HG02870 (cell line): ENCODE measurements around the gene FOXP1.

Source experiments
- ATAC-seq: cut with Tn5 transposase; IDR thresholded peaks from one replicate; pipeline ENCODE4 v1.9.1; 2021; ENCODE audit warnings: mild to moderate bottlenecking, moderate library complexity; ENCODE audit not compliant: unreplicated experiment

The FOXP1 gene

GRCh38 chr3:71433631-71434030 is 149.9 kb downstream of the FOXP1 start:
- no peak for ATAC-seq

DNA sequence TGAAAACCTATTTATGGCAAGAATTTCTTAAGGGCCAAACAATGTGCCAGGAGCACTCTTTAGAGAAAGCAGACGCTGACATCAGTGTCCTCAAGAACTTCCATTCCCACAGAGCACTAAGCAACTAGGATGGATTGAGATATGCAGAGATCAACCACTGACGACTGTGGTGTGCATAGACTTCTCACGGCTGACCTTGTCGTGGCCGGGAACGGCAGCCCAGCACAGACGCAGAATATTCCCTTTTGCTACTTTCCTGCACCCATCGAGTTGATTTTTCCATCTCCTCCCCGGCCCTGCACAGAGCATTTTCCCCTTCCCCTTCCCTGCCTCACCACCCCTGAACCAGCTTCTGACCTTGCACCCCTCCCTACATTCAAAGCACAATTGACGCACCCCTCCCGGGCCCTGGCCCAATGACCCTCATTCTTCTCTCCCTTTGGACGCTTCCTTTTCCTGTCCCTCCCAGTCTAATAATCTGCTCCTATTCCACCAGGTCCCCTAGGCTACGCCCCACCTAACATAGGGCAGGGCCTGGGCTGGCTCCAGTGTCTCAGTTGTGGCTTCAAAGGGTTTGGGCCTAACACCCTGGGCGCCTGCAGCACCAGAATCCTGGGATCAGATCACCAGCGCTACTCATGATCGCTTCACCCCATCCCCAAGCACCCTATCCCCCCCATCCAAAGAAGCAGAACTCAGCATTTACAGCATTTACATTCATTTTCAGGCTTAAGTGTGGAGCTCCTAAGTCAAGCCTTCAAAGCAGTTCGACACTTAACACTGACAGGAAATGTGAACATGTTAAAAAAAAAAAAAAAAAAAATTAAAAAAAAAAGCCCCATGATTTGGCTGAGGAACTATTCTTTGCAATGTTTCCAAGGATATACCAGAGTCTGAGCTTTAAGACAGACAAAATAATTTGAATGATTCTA is 151.2 kb downstream of the FOXP1 start:
- ATAC-seq, result no peak

DNA sequence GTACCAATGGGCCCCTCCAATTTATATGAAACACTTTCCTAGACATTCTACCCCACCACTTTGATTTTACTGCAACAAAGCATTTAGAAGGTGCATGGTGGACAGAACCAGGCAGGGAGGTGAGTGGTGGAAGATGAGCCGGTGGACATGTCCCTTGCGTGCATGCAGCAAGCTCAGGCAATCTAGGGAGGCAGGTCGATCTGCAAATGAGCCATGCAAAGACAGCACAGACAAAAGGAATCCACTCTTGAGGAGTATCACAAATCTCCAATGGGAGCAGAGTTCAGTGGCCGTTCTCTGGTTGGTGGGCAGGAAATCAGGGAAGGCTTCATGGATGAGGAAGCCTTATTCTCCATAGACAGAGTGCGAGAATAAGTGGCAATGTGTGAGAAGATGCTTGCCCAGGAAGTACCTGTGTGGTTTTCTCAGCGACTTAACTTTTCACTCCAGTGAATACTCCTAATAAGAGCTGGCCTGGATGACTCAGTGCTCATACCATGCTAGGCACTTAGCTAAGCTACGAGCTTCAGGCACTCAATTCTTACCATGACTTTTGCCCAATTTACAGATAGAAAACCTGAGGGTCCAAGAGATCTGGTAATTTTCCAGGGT is 152.5 kb downstream of the FOXP1 start:
- ATAC-seq, result no peak

GRCh38 chr3:71429597-71429988 is 153.9 kb downstream of the FOXP1 start:
- no peak for ATAC-seq

GRCh38 chr3:71428841-71429596 is 154.5 kb downstream of the FOXP1 start:
- no peak for ATAC-seq

DNA sequence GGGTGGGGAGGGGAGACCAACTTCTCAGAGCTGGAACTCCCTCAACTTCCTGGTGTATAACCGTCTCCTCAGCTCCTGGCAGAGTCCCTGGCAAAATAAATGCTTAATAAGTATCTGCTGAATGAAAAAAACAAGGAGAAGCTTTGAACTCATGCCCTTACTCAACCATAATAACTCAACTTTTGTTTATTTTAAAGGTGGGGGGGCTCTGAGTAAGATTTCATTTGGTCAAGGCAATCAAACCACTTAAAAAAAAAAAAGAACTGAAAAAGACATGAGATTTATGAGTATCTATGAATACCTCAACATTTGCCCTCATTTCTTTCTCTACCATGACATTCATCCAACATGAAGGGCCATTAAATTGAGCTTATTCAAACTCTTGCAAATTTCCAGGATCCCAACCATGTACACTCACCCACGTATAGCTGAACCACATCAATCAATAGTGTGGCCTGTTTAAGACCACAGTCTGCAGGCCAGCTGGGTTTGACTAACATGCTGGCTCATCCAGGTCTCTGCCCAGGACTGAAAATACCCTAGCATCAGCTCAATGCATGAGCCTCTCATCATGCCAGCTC is 157.9 kb downstream of the FOXP1 start:
- ATAC-seq, result no peak

GRCh38 chr3:71423151-71423906 is 160.2 kb downstream of the FOXP1 start:
- no peak for ATAC-seq

- ATAC-seq, result peak; percentile 82
These were observed 161.5 kb downstream of the FOXP1 start for GRCh38 chr3:71421820-71422566.

DNA sequence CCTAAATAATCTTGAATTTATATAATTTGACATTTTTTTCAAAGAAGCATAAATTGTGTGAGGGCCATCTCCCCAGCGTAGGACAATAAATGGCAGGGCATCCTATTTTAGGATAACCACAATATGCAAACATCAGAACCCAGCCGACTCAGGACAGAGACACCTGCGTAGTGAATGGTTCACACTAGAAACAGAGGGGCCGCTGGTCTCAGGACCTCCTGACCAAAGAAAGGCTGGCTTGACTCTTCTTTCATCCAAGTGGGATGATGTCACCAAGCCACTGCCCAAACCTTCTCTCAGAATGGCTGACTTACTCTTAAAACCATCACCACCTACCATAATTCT is 162.1 kb downstream of the FOXP1 start:
- ATAC-seq, result peak; percentile 44

GRCh38 chr3:71419369-71419768 is 164.2 kb downstream of the FOXP1 start:
- no peak for ATAC-seq

DNA sequence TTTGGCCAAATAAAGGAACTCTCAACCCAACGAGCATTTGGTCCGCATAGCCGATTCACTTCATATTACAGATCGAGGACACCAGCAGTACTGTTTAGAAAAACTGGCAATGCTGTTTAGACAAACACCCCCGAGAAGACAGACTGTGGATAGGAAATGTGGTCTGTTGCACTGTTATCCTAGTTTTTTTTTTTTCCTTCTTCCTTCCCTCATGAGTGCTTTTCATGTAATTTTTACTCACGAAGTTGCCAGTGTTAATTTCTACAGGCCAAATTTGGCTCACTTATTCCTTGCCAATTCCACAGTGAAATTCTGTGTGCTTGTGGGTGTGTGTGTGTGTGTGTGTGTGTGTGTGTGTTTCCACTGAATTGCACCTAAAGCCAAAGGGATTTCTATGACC is 165.7 kb downstream of the FOXP1 start:
- no peak for ATAC-seq

GRCh38 chr3:71416876-71417275 is 166.7 kb downstream of the FOXP1 start:
- ATAC-seq, result no peak

DNA sequence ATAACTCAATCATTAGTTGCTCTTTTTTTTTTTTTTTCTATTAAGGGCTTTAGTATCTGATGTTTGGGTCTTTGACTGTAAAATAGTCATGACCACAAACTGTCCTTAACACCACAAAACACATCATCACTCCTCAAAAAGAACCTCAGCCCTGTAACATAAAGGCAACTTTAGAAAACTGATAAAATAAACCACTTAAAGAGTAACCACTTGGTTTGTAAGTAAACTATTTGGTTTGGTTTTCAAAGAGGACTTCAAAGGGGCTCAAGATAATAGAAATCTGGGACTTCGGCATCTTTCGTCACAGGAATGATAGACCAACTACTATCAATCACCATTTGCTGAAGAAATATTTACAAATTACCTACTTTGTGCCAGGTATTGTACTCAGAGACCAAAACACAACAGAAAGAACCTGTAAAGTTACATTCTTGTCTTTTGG is 167.8 kb downstream of the FOXP1 start:
- ATAC-seq, result no peak

GRCh38 chr3:71414189-71414927 is 169.2 kb downstream of the FOXP1 start:
- no peak for ATAC-seq

DNA sequence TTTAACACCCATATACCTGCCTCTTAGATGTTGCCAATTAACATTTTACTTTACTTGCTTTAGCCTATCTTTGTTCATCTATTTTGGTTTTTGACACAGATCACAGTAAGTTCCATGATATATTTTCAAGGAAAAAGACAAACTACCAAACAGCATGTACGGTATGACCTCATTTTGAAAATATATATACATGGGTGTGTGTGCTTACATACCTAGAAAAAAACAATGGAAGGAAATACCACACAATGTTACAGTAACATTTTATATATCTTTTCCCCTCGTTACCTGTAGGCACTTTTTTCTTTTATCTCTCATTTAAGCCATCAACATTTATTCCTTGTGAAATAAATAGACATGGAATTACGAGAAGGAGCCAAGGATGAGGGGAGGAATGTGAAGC is 170.0 kb downstream of the FOXP1 start:
- ATAC-seq, result no peak

DNA sequence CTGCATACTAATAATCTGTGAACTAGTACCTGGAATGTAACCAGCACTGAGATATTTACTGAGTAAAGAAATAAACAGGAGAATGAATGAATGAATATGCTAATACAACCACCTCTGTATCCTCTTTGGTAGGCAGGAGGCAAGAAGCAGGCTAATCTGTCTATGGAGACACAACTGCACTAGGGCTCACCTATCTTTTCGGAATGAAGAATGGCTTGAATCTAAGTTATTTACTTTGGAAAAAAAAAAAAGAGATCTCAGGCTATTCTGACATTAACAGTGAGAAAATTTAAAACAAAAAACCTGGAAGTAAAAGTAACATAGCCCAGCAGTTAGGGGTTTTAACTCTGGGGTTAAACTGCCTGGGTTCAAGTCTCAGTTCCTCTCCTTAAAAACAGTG is 174.2 kb downstream of the FOXP1 start:
- no peak for ATAC-seq

DNA sequence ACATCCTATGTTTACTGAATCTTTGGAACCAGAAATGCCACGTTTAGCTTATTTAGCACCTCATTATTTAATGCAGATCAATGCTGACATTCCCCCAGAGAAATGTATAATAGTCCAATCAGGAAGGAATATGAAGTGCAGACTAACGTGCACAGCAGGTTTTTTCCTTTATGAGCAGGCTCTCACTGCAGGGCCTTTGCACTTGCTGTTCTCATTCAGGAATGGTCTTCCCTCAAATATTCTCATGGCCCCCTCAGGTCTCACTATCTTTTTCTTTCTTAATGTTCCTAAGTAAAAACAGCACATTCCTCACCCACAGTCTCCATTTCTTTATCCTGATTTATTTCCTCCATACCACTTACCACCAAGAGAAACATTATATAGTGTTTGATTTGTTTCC is 174.6 kb downstream of the FOXP1 start:
- no peak for ATAC-seq

DNA sequence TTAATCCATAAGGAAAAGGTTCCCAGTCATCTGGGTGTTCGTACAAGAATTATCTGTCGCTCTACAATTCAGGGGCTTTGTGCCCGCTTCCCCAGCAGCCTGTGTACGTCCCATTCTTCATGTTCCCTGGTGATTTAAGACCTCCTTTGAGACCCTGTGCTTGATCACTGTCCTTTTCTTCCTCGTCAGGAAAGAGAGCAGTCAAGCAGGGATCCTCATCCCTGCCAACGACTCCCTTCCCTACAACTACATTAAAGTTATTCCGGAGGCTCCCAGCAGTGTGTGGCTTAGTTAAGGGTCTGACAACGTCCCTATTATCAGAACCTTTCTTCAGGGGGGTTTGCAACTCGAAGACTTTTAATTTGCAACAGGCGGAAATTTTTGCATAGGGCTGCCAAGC is 175.7 kb downstream of the FOXP1 start:
- no peak for ATAC-seq
